HG02678 (cell line): ENCODE data around the gene CAP2.
A peak's percentile ranks its signal among the peaks of the same experiment; 100 is the strongest.
"Not testable (repeated sequence)": the region's sequence is repeated elsewhere in the genome, so short reads cannot be mapped to it uniquely, and the experiment has no call there.

ENCODE experiments used
- ATAC-seq: cut with Tn5 transposase; IDR thresholded peaks from one replicate; pipeline ENCODE4 v1.9.1; 2021; ENCODE audit warnings: mild to moderate bottlenecking, moderate library complexity; ENCODE audit not compliant: unreplicated experiment

The CAP2 gene

GRCh38 chr6:17501442-17501841 is 108.0 kb downstream of the CAP2 start:
- ATAC-seq: no peak

GRCh38 chr6:17501982-17502704 is 108.7 kb downstream of the CAP2 start:
- no peak for ATAC-seq

- no peak for ATAC-seq
Measured at GRCh38 chr6:17503051-17503450, 109.7 kb downstream of the CAP2 start.

GRCh38 chr6:17504005-17504404 is 110.6 kb downstream of the CAP2 start:
- no peak for ATAC-seq

GRCh38 chr6:17505062-17505476 is 111.7 kb downstream of the CAP2 start:
- no peak for ATAC-seq

- ATAC-seq: no peak
Measured at GRCh38 chr6:17505767-17506280, 112.4 kb downstream of the CAP2 start.

- ATAC-seq: no peak
Measured at GRCh38 chr6:17506531-17506930, 113.1 kb downstream of the CAP2 start.

- no peak for ATAC-seq
Measured at GRCh38 chr6:17506962-17507361, 113.6 kb downstream of the CAP2 start.

- no peak for ATAC-seq
Measured at GRCh38 chr6:17511084-17511483, 117.7 kb downstream of the CAP2 start.

GRCh38 chr6:17511580-17511979 is 118.2 kb downstream of the CAP2 start:
- ATAC-seq: no peak

GRCh38 chr6:17519120-17519519 is 125.7 kb downstream of the CAP2 start:
- ATAC-seq: no peak

GRCh38 chr6:17525637-17526036 is 132.2 kb downstream of the CAP2 start:
- no peak for ATAC-seq

GRCh38 chr6:17527076-17527475 is 133.7 kb downstream of the CAP2 start:
- ATAC-seq: no peak

- no peak for ATAC-seq
Measured at GRCh38 chr6:17530321-17530835, 137.0 kb downstream of the CAP2 start.

GRCh38 chr6:17536586-17536985 is 143.2 kb downstream of the CAP2 start:
- ATAC-seq: peak; percentile 71

GRCh38 chr6:17542243-17542642 is 148.8 kb downstream of the CAP2 start:
- no peak for ATAC-seq

- not testable (repeated sequence) for ATAC-seq
Measured at GRCh38 chr6:17545681-17546080, 152.3 kb downstream of the CAP2 start.

- no peak for ATAC-seq
Measured at GRCh38 chr6:17551383-17551958, 158.1 kb downstream of the CAP2 start.

GRCh38 chr6:17552861-17553260 is 159.5 kb downstream of the CAP2 start:
- no peak for ATAC-seq

GRCh38 chr6:17556014-17556413 is 162.6 kb downstream of the CAP2 start:
- no peak for ATAC-seq

- ATAC-seq: no peak
Measured at GRCh38 chr6:17562636-17563035, 169.2 kb downstream of the CAP2 start.

- no peak for ATAC-seq
Measured at GRCh38 chr6:17565399-17565798, 172.0 kb downstream of the CAP2 start.
